SK-N-SH treated with all-trans-retinoic acid at 6 μM for 48 hours (cell line): ENCODE results near the gene GAREM1.

Experiments
- ATAC-seq: fragments of 200-7000 bp; cut with Tn5 transposase; 3 replicates; pipeline ENCODE4 v1.9.1; 2020; ENCODE audit warnings: mild to moderate bottlenecking, moderate library complexity
- ARNTL ChIP-seq: fragments of 450-650 bp; formaldehyde crosslinking; IDR thresholded peaks from 2 replicates; pipeline ENCODE4 v1.5.0; 2020; ENCODE audit warnings: low read depth, mild to moderate bottlenecking, moderate library complexity, borderline replicate concordance
- BACH2 ChIP-seq: fragments of 250-450 bp; sonication (Bioruptor Pico); IDR thresholded peaks from 2 replicates; pipeline ENCODE4 v1.9.0; 2021; ENCODE audit warnings: mild to moderate bottlenecking, borderline replicate concordance
- CSDC2 ChIP-seq: fragments of 250-450 bp; sonication (Bioruptor Pico); IDR thresholded peaks from 2 replicates; pipeline ENCODE4 v1.5.0; 2020; ENCODE audit warnings: mild to moderate bottlenecking, moderate library complexity
- CSRNP3 ChIP-seq: fragments of 250-450 bp; sonication (Bioruptor Pico); IDR thresholded peaks from 2 replicates; pipeline ENCODE4 v1.5.1; 2021; ENCODE audit warnings: mild to moderate bottlenecking, moderate library complexity
- ESRRG ChIP-seq: fragments of 250-450 bp; sonication (Bioruptor Pico); IDR thresholded peaks from 2 replicates; pipeline ENCODE4 v1.6.1; 2021; ENCODE audit warnings: mild to moderate bottlenecking
- GLIS3 ChIP-seq: fragments of 250-450 bp; sonication (Bioruptor Pico); IDR thresholded peaks from 2 replicates; pipeline ENCODE4 v1.5.0; 2020; ENCODE audit warnings: mild to moderate bottlenecking, moderate library complexity
- ISL1 ChIP-seq: fragments of 250-450 bp; sonication (Bioruptor Pico); IDR thresholded peaks from 2 replicates; pipeline ENCODE4 v2.1.2; 2022; ENCODE audit warnings: mild to moderate bottlenecking, moderate library complexity
- PATZ1 ChIP-seq: fragments of 250-450 bp; sonication (Bioruptor Pico); IDR thresholded peaks from 2 replicates; pipeline ENCODE4 v1.8.0; 2020; ENCODE audit warnings: mild to moderate bottlenecking, moderate library complexity, borderline replicate concordance
- POU6F1 ChIP-seq: fragments of 250-450 bp; sonication (Bioruptor Pico); IDR thresholded peaks from 2 replicates; pipeline ENCODE4 v1.8.0; 2021; ENCODE audit warnings: low read depth, mild to moderate bottlenecking, moderate library complexity, borderline replicate concordance
- PPARA ChIP-seq: fragments of 250-450 bp; sonication (Bioruptor Pico); IDR thresholded peaks from 2 replicates; pipeline ENCODE4 v1.5.0; 2020; ENCODE audit warnings: mild to moderate bottlenecking, borderline replicate concordance
- RARB ChIP-seq: fragments of 250-450 bp; sonication (Bioruptor Pico); IDR thresholded peaks from 2 replicates; pipeline ENCODE4 v1.8.0; 2021; ENCODE audit warnings: mild to moderate bottlenecking, moderate library complexity
- SNAI2 ChIP-seq: fragments of 250-450 bp; sonication (Bioruptor Pico); IDR thresholded peaks from 2 replicates; pipeline ENCODE4 v1.5.0; 2020; ENCODE audit warnings: mild to moderate bottlenecking, moderate library complexity
- TCF4 ChIP-seq: fragments of 250-450 bp; sonication (Bioruptor Pico); IDR thresholded peaks from 2 replicates; pipeline ENCODE4 v1.8.0; 2021; ENCODE audit warnings: mild to moderate bottlenecking, moderate library complexity, borderline replicate concordance
- TOX ChIP-seq: fragments of 250-450 bp; sonication (Bioruptor Pico); IDR thresholded peaks from 2 replicates; pipeline ENCODE4 v1.8.0; 2021; ENCODE audit warnings: mild to moderate bottlenecking, moderate library complexity, borderline replicate concordance
- TSHZ2 ChIP-seq: fragments of 250-450 bp; sonication (Bioruptor Pico); IDR thresholded peaks from 2 replicates; pipeline ENCODE4 v1.5.0; 2020; ENCODE audit warnings: mild to moderate bottlenecking, moderate library complexity
- ZC3H10 ChIP-seq: fragments of 250-450 bp; sonication (Bioruptor Pico); IDR thresholded peaks from 2 replicates; pipeline ENCODE4 v1.5.1; 2021; ENCODE audit warnings: mild to moderate bottlenecking, moderate library complexity
- ZFP3 ChIP-seq: fragments of 250-450 bp; sonication (Bioruptor Pico); IDR thresholded peaks from 2 replicates; pipeline ENCODE4 v1.5.0; 2020; ENCODE audit warnings: mild to moderate bottlenecking, moderate library complexity
- ZFP30 ChIP-seq: fragments of 450-650 bp; formaldehyde crosslinking; IDR thresholded peaks from 2 replicates; pipeline ENCODE4 v1.5.0; 2022; ENCODE audit warnings: mild to moderate bottlenecking, moderate library complexity
- ZNF565 ChIP-seq: fragments of 450-650 bp; formaldehyde crosslinking; conservative IDR thresholded peaks from 2 replicates; pipeline ENCODE4 v1.5.0; 2020; ENCODE audit warnings: low read depth, mild to moderate bottlenecking, moderate library complexity
- ZNF8 ChIP-seq: fragments of 450-650 bp; formaldehyde crosslinking; IDR thresholded peaks from 2 replicates; pipeline ENCODE4 v1.5.0; 2020; ENCODE audit warnings: mild to moderate bottlenecking, moderate library complexity

GAREM1 gene

GRCh38 chr18:32373505-32373904, 97.2 kb downstream of the GAREM1 start:
- no peak for ATAC-seq
- no peak for TF ChIP-seq ISL1 (CRISPR knock-in tag)
- no peak for TF ChIP-seq SNAI2
- no peak for TF ChIP-seq RARB (CRISPR knock-in tag)
- no peak for TF ChIP-seq ZNF8 (CRISPR knock-in tag)
- no peak for TF ChIP-seq PATZ1 (CRISPR knock-in tag)
- no peak for TF ChIP-seq CSDC2 (CRISPR knock-in tag)

GRCh38 chr18:32372381-32373061, 98.2 kb downstream of the GAREM1 start:
- TF ChIP-seq POU6F1 = no peak
- no peak for TF ChIP-seq TOX
- no peak for TF ChIP-seq PATZ1 (CRISPR knock-in tag)
- TF ChIP-seq TSHZ2 = no peak
- TF ChIP-seq PPARA (CRISPR knock-in tag) = no peak
- TF ChIP-seq TCF4 (CRISPR knock-in tag) = no peak
- TF ChIP-seq CSRNP3 (CRISPR knock-in tag) = no peak
- TF ChIP-seq ARNTL (CRISPR knock-in tag) = no peak
- no peak for TF ChIP-seq ZC3H10 (CRISPR knock-in tag)
- TF ChIP-seq CSDC2 (CRISPR knock-in tag) = no peak
- TF ChIP-seq ZNF565 (CRISPR knock-in tag) = no peak
- TF ChIP-seq GLIS3 (CRISPR knock-in tag) = no peak
- no peak for TF ChIP-seq ZNF8 (CRISPR knock-in tag)
- no peak for TF ChIP-seq SNAI2
- TF ChIP-seq ISL1 (CRISPR knock-in tag) = no peak
- no peak for TF ChIP-seq ZFP30 (CRISPR knock-in tag)
- no peak for TF ChIP-seq ESRRG
- ATAC-seq = no peak

- ATAC-seq = no peak
- no peak for TF ChIP-seq BACH2 (CRISPR knock-in tag)
- TF ChIP-seq, all 23 proteins: peak for 0
Measured at GRCh38 chr18:32372047-32372380, 98.7 kb downstream of the GAREM1 start.

GRCh38 chr18:32371384-32371783, 99.3 kb downstream of the GAREM1 start:
- ATAC-seq = no peak
- no peak for TF ChIP-seq TSHZ2
- no peak for TF ChIP-seq ZFP30 (CRISPR knock-in tag)
- no peak for TF ChIP-seq CSDC2 (CRISPR knock-in tag)
- no peak for TF ChIP-seq ESRRG
- no peak for TF ChIP-seq TCF4 (CRISPR knock-in tag)
- no peak for TF ChIP-seq ARNTL (CRISPR knock-in tag)
- TF ChIP-seq TOX = no peak
- TF ChIP-seq ISL1 (CRISPR knock-in tag) = no peak
- TF ChIP-seq SNAI2 = no peak
- TF ChIP-seq ZNF8 (CRISPR knock-in tag) = no peak
- no peak for TF ChIP-seq BACH2 (CRISPR knock-in tag)
- TF ChIP-seq PPARA (CRISPR knock-in tag) = no peak
- no peak for TF ChIP-seq GLIS3 (CRISPR knock-in tag)
- TF ChIP-seq ZFP3 = no peak
- TF ChIP-seq RARB (CRISPR knock-in tag) = no peak
